ENCODE measurements around the gene SPATA9. TPM values are rescaled to one million over a fixed set of nuclear protein-coding genes. Genes with fewer than 3 reads are reported as not detected.

Gene SPATA9
- total RNA-seq, 1 experiment from 2014 or later = 0.34 TPM

DNA sequence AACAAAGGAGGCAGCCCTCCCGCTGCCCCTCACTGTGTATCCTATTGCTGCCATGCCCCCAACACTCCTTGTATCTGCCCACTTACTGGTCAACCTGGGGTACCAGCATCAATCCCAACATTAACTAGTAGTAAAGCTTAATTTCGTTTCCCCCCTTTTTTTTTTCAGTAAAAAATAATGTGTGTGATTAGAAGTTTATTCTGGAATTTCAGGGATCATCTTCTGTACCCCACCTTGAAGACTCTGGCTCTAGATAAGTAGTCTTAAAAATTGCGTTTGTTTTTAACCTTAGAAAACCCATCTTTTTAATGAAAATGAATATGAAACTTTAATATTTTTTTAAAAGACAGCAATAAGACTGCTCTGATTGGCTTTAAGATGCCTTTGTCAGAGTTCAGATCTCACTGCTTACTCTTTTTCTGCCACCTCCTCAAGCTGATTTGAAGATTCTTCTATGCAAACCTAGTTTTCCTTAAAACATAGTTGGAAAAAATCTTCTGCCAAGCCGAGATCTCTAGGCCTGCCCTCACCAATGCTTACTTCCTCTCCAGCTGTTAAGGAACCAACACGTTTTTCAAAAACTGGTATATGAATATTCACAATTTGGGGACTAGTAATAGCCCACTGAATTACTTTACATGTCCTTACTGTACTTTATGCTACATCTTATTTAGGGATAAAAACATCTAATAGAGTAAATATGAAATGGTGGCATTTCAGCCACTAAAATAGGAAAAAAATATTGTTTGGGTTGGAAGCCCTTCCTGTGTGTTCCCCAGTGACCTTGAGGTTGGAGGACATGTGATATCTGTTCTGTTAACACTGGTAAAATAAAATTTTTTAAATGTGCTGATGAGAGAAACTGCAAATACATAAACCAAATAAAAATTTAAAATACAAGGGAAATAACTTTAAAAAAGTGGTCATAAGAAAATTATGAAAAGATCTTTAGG is 44.3 kb upstream of the SPATA9 start:
- TF ChIP-seq CTCF (IDR thresholded peaks at IDR 0.05; ENCODE audit: insufficient read depth in 1 of 2, low read depth in 1 of 2, low read length in 1 of 2, severe bottlenecking in 1 of 2, unreplicated experiment in 1 of 2) = no peak
- Histone ChIP-seq H3K27me3 (replicated peaks; ENCODE audit: control insufficient read depth, insufficient read depth, low read length) (no peaks in the 10 kb centered on the region), H3K4me3 (ENCODE audit: low read depth, low read length) (no peak overlapping the region), H3K9me3 (no peaks in the 10 kb centered on the region), H3K36me3 (ENCODE audit: control insufficient read depth, insufficient read depth, low read length) (no peaks in the 10 kb centered on the region), H3K4me1 (peaks cover 60% of the 10 kb centered on the region)
- Mint-ChIP-seq H3K4me1 (ENCODE audit: low read depth, unreplicated experiment) (peaks cover 44% of the 10 kb centered on the region), H3K36me3 (ENCODE audit: insufficient read depth, unreplicated experiment) (peaks cover 13% of the 10 kb centered on the region), H3K27me3 (ENCODE audit: insufficient read depth, unreplicated experiment) (no peaks in the 10 kb centered on the region), H3K4me3 (ENCODE audit: unreplicated experiment) (peak overlapping the region; percentile 30), H3K9me3 (ENCODE audit: unreplicated experiment) (no peaks in the 10 kb centered on the region), H3K27ac (ENCODE audit: unreplicated experiment) (peak overlapping the region; percentile 94)
- intact Hi-C loops (cut with micrococcal nuclease; ENCODE audit: unreplicated experiment) = no loop called here
- ChIA-PET POLR2A (interaction anchor here (0.8 kb wide), 1 partner anchor 11 kb away, joined by 8 read pairs; no protein-coding TSS in a partner anchor), CTCF (interaction anchor here (0.9 to 1.2 kb wide), 2 partner anchors 29 to 63 kb away, joined by 3 to 6 read pairs; no protein-coding TSS in a partner anchor)
- BruUV-seq (replicated peaks) = TSS peak; percentile 88
- no peak for DNase-seq

DNA sequence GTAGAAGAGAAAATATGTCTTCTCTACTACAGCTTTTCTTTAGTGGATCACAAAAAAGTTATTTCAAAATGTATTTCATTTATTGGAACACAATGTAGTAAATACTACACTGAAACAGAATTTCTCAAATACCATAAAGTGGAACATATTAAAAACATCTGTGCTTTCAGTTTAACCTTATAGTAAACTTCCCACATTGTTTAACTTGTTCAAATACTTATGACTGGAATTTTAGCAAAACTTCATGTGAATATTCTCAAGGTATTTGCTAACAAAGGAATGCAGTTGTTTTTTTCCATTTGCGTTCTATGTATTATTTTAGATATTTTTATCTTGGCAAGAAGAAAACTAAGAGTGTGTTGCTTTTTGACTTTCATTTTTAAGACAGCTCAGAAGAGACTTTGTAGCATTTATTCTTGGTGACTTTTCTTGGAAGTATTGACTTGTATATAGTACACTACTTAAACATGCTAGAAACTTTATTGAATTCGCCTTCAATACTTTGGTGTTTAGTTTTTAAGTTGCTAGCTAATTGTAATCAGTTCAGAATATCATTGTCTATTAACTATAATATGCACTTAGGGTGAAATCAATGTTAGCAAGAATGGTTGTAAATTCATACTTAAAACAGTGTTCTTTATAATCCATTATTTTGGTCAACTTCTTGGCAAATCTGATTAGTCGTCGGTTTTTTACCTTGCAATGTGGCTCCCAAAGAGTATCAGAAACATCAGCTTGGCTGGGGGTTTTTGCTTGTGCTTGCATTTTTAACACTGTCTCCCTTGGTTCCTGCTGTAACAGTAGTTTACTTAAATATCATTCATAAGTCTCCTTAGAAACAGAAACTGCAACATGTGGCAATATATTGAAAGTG is 43.4 kb upstream of the SPATA9 start:
- ChIA-PET POLR2A (no interaction called here), CTCF (no interaction called here)
- no peak for TF ChIP-seq CTCF (IDR thresholded peaks at IDR 0.05; ENCODE audit: insufficient read depth in 1 of 2, low read depth in 1 of 2, low read length in 1 of 2, severe bottlenecking in 1 of 2, unreplicated experiment in 1 of 2)
- Histone ChIP-seq H3K27me3 (replicated peaks; ENCODE audit: control insufficient read depth, insufficient read depth, low read length) (no peaks in the 10 kb centered on the region), H3K9me3 (no peaks in the 10 kb centered on the region), H3K4me3 (ENCODE audit: low read depth, low read length) (no peak overlapping the region), H3K36me3 (ENCODE audit: control insufficient read depth, insufficient read depth, low read length) (no peaks in the 10 kb centered on the region), H3K4me1 (peaks cover 60% of the 10 kb centered on the region)
- Mint-ChIP-seq H3K4me3 (ENCODE audit: unreplicated experiment) (no peak overlapping the region), H3K27ac (ENCODE audit: unreplicated experiment) (peak overlapping the region; percentile 94), H3K27me3 (ENCODE audit: insufficient read depth, unreplicated experiment) (no peaks in the 10 kb centered on the region), H3K36me3 (ENCODE audit: insufficient read depth, unreplicated experiment) (peaks cover 7% of the 10 kb centered on the region), H3K9me3 (ENCODE audit: unreplicated experiment) (no peaks in the 10 kb centered on the region), H3K4me1 (ENCODE audit: low read depth, unreplicated experiment) (peaks cover 53% of the 10 kb centered on the region)
- DNase-seq = no peak
- intact Hi-C loops (cut with micrococcal nuclease; ENCODE audit: unreplicated experiment) = no loop called here
- no TSS peak for BruUV-seq (replicated peaks)

Measured in Caco-2 (cell line).